Breast epithelium (tissue), 4 donors: ENCODE results near the gene PABPC1L. TPM values are rescaled to one million over a fixed set of nuclear protein-coding genes. Genes with fewer than 3 reads are reported as not detected.

Experiments
- DNase-seq, 2 donors: peaks; one replicate each; pipeline ENCODE4 v3.0.0-alpha.2; 2019; ENCODE audit warnings: low spot score in 2 of 2
- H3K27ac ChIP-seq, 2 donors: fragments of 200-600 bp; sonication (generic) in 1 of 2; one replicate each; pipeline ENCODE4 v1.5.1; 2016 to 2019; ENCODE audit warnings: mild to moderate bottlenecking in 1 of 2
- H3K27me3 ChIP-seq, 2 donors: fragments of 200-600 bp; sonication (generic) in 1 of 2; one replicate each; pipeline versions ENCODE4 v1.5.1 to v1.6.0; 2017 to 2019; ENCODE audit warnings: control low read depth in 1 of 2, mild to moderate bottlenecking in 1 of 2
- H3K36me3 ChIP-seq: fragments of 200-600 bp; one replicate; pipeline ENCODE4 v1.5.1; 2019
- H3K4me1 ChIP-seq, 2 donors: fragments of 200-600 bp; sonication (generic); one replicate each; pipeline ENCODE4 v1.5.1; 2016 to 2019; ENCODE audit warnings: control low read depth in 1 of 2
- H3K4me3 ChIP-seq, 3 donors: fragments of 200-600 bp; sonication (generic); 1 replicate in 2 of 3; 2 replicates in 1 of 3; pipeline ENCODE4 v1.5.1; 2016 to 2019; ENCODE audit warnings: mild to moderate bottlenecking in 3 of 3, moderate library complexity in 2 of 3
- H3K9me3 ChIP-seq, 2 donors: fragments of 200-600 bp; sonication (generic) in 1 of 2; one replicate each; pipeline ENCODE4 v1.5.1; 2016 to 2019; ENCODE audit warnings: control low read depth in 1 of 2
- POLR2A ChIP-seq: fragments of 450-650 bp; IDR thresholded peaks from one replicate; pipeline ENCODE4 v1.6.1; 2016; ENCODE audit warnings: antibody characterized with exemption, mild to moderate bottlenecking, moderate library complexity
- POLR2AphosphoS5 ChIP-seq, 3 donors: sonication (generic); formaldehyde crosslinking; IDR thresholded peaks; one replicate each; pipeline ENCODE4 v1.6.1; 2017; ENCODE audit warnings: antibody characterized with exemption in 3 of 3
- intact Hi-C: fragments of 100-400 bp; cut with DNase I; formaldehyde crosslinking; loops from one replicate; pipeline ENCODE4 v1.15.1; 2023; ENCODE audit warnings: low total_unique reads
- total RNA-seq, 3 donors: library from RNA; depleted of rRNA; stranded (reverse); fragments of >200 nt; gene quantifications; one replicate each; pipeline ENCODE4 v1.1.0, GENCODE V29; 2016
- TF ChIP-seq, protein P1 (sequence below), 3 donors: fragments of 450-650 bp; IDR thresholded peaks; one replicate each; pipeline ENCODE4 v1.5.1; 2016 to 2017; ENCODE audit warnings: antibody characterized with exemption in 3 of 3, mild to moderate bottlenecking in 3 of 3, moderate library complexity in 3 of 3

PABPC1L gene
- total RNA-seq, 3 donors from 2014 or later = 6.9 to 55.3 (median 28.8) TPM

GRCh38 chr20:44904377-44904776, 5.5 kb upstream of the PABPC1L start:
- Histone ChIP-seq H3K36me3 (peaks cover 10% of the 10 kb centered on the region), H3K27ac (no peak overlapping the region), H3K4me3 (no peak overlapping the region), H3K4me1 (peaks cover 0 to under 1% of the 10 kb centered on the region in 2 donors), H3K9me3 (no peaks in the 10 kb centered on the region), H3K27me3 (no peaks in the 10 kb centered on the region)
- TF ChIP-seq POLR2AphosphoS5 (IDR thresholded peaks at IDR 0.05) (no peak), POLR2A (no peak)
- TF ChIP-seq, protein P1, sequence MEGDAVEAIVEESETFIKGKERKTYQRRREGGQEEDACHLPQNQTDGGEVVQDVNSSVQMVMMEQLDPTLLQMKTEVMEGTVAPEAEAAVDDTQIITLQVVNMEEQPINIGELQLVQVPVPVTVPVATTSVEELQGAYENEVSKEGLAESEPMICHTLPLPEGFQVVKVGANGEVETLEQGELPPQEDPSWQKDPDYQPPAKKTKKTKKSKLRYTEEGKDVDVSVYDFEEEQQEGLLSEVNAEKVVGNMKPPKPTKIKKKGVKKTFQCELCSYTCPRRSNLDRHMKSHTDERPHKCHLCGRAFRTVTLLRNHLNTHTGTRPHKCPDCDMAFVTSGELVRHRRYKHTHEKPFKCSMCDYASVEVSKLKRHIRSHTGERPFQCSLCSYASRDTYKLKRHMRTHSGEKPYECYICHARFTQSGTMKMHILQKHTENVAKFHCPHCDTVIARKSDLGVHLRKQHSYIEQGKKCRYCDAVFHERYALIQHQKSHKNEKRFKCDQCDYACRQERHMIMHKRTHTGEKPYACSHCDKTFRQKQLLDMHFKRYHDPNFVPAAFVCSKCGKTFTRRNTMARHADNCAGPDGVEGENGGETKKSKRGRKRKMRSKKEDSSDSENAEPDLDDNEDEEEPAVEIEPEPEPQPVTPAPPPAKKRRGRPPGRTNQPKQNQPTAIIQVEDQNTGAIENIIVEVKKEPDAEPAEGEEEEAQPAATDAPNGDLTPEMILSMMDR (IDR thresholded peaks at IDR 0.05) = no peak
- intact Hi-C loops = no loop called here
- no peak for DNase-seq

GRCh38 chr20:44908987-44909871, 631 bp upstream of the PABPC1L start:
- intact Hi-C loops = no loop called here
- Histone ChIP-seq H3K4me1 (peaks cover 0 to 3% of the 10 kb centered on the region in 2 donors), H3K9me3 (no peaks in the 10 kb centered on the region), H3K36me3 (peaks cover 4% of the 10 kb centered on the region), H3K4me3 (peak overlapping the region; percentile 55 to 85 (median 80)), H3K27me3 (no peaks in the 10 kb centered on the region), H3K27ac (peak overlapping the region in 1 of 2 donors; percentile 25)
- no peak for DNase-seq
- TF ChIP-seq POLR2AphosphoS5 (IDR thresholded peaks at IDR 0.05) = no peak
- TF ChIP-seq POLR2A = no peak
- TF ChIP-seq, protein P1 (IDR thresholded peaks at IDR 0.05) = no peak

GRCh38 chr20:44910690-44911262, 916 bp downstream of the PABPC1L start:
- Histone ChIP-seq H3K36me3 (no peaks in the 10 kb centered on the region), H3K27me3 (no peaks in the 10 kb centered on the region), H3K4me3 (peak overlapping the region in 2 of 3 donors; percentile 80 to 85), H3K27ac (no peak overlapping the region), H3K9me3 (no peaks in the 10 kb centered on the region), H3K4me1 (peaks cover 0 to 3% of the 10 kb centered on the region in 2 donors)
- intact Hi-C loops = loop anchor here (5.0 kb wide), 1 partner anchor 898 kb away; no protein-coding TSS in a partner anchor
- DNase-seq = no peak
- TF ChIP-seq POLR2AphosphoS5 (IDR thresholded peaks at IDR 0.05) = no peak
- TF ChIP-seq, protein P1 (IDR thresholded peaks at IDR 0.05) = no peak
- no peak for TF ChIP-seq POLR2A

- no peaks in the 10 kb centered on the region for H3K36me3 ChIP-seq
- peaks cover 0 to 3% of the 10 kb centered on the region in 2 donors for H3K4me1 ChIP-seq
- no peaks in the 10 kb centered on the region for H3K27me3 ChIP-seq
- intact Hi-C loops = loop anchor here (5.0 kb wide), 1 partner anchor 899 kb away; no protein-coding TSS in a partner anchor
- H3K4me3 ChIP-seq = no peak overlapping the region
- H3K27ac ChIP-seq = no peak overlapping the region
- H3K9me3 ChIP-seq = no peaks in the 10 kb centered on the region
- DNase-seq = peak in 1 of 2 donors; percentile 72
- no peak for TF ChIP-seq POLR2A
- TF ChIP-seq, protein P1 (IDR thresholded peaks at IDR 0.05) = peak in 1 of 3 donors; percentile 25
- no peak for TF ChIP-seq POLR2AphosphoS5 (IDR thresholded peaks at IDR 0.05)
Measured at GRCh38 chr20:44911264-44911921, 1.5 kb downstream of the PABPC1L start.
